CD14-positive monocyte (primary cell): Measurements from ENCODE around the gene LRBA. TPM values are rescaled to one million over a fixed set of nuclear protein-coding genes. Genes with fewer than 3 reads are reported as not detected.
"Not testable (repeated sequence)": the region's sequence is repeated elsewhere in the genome, so short reads cannot be mapped to it uniquely, and the experiment has no call there.

ENCODE experiments used
- DNase-seq, 3 donors: peaks; one replicate each; pipeline ENCODE4 v3.0.0-alpha.2; 2011 to 2022
- H2AFZ ChIP-seq: 2 replicates; pipeline ENCODE4 v1.6.0; 2012; ENCODE audit warnings: mild to moderate bottlenecking, low read depth, low read length, inconsistent platforms; ENCODE audit not compliant: insufficient read depth, poor library complexity, severe bottlenecking
- H3K27ac ChIP-seq, 2 donors: 1 replicate in 1 of 2; 2 replicates in 1 of 2; pipeline ENCODE4 v1.5.1; 2012 to 2013; ENCODE audit warnings: low read length in 2 of 2, control low read depth in 1 of 2, inconsistent platforms in 1 of 2, low read depth in 1 of 2, mild to moderate bottlenecking in 1 of 2
- H3K27me3 ChIP-seq, 2 donors: one replicate each; pipeline versions ENCODE4 v1.6.0 to v1.6.1; 2011 to 2013; ENCODE audit warnings: low read length in 2 of 2; ENCODE audit not compliant: control insufficient read depth in 2 of 2, insufficient read depth in 2 of 2
- H3K36me3 ChIP-seq, 2 donors: replicated peaks in 1 of 2; 1 replicate in 1 of 2; 2 replicates in 1 of 2; pipeline versions ENCODE4 v1.5.1 to v1.6.1; 2012 to 2013; ENCODE audit warnings: low read length in 2 of 2, control low read depth in 1 of 2, inconsistent platforms in 1 of 2, mild to moderate bottlenecking in 1 of 2; ENCODE audit not compliant: insufficient read depth in 2 of 2, control insufficient read depth in 1 of 2
- H3K4me1 ChIP-seq, 2 donors: 1 replicate in 1 of 2; 2 replicates in 1 of 2; pipeline versions ENCODE4 v1.5.1 to v1.6.1; 2012 to 2013; ENCODE audit warnings: low read length in 2 of 2, control low read depth in 1 of 2, inconsistent platforms in 1 of 2, mild to moderate bottlenecking in 1 of 2, moderate library complexity in 1 of 2; ENCODE audit not compliant: insufficient read depth in 2 of 2, control insufficient read depth in 1 of 2
- H3K4me2 ChIP-seq: replicated peaks from 2 replicates; pipeline ENCODE3; 2012; ENCODE audit warnings: low read length, moderate library complexity, mild to moderate bottlenecking; ENCODE audit not compliant: poor library complexity, severe bottlenecking; ENCODE audit errors: extremely low read depth
- H3K4me3 ChIP-seq, 3 experiments: fragments of 200-600 bp in 1 of 3; sonication (generic) in 1 of 3; replicated peaks in 1 of 3; 1 replicate in 2 of 3; 2 replicates in 1 of 3; pipeline ENCODE4 v1.5.1; 2011 to 2013; ENCODE audit warnings: low read length in 3 of 3, mild to moderate bottlenecking in 3 of 3, control low read depth in 2 of 3, low read depth in 2 of 3, inconsistent platforms in 1 of 3, moderate library complexity in 1 of 3
- H3K79me2 ChIP-seq: 2 replicates; pipeline ENCODE4 v1.6.0; 2012; ENCODE audit warnings: mild to moderate bottlenecking, control low read depth, inconsistent platforms, low read length, moderate library complexity; ENCODE audit not compliant: insufficient read depth
- H3K9ac ChIP-seq: 2 replicates; pipeline ENCODE4 v1.6.0; 2017; ENCODE audit warnings: low read length, mild to moderate bottlenecking; ENCODE audit not compliant: insufficient read depth, poor library complexity, severe bottlenecking
- H3K9me3 ChIP-seq, 2 donors: replicated peaks in 1 of 2; 1 replicate in 1 of 2; 2 replicates in 1 of 2; pipeline versions ENCODE4 v1.5.1 to v1.6.1; 2012 to 2013; ENCODE audit warnings: low read length in 2 of 2, control low read depth in 1 of 2; ENCODE audit not compliant: control insufficient read depth in 1 of 2, insufficient read depth in 1 of 2
- H4K20me1 ChIP-seq: 2 replicates; pipeline ENCODE4 v1.6.0; 2012; ENCODE audit warnings: mild to moderate bottlenecking, low read length, control low read depth, moderate library complexity; ENCODE audit not compliant: insufficient read depth
- H3K27ac Mint-ChIP-seq, 7 donors: one replicate each; pipeline ENCODE4 v1.8.0; 2020; ENCODE audit warnings: mild to moderate bottlenecking in 7 of 7, mixed read lengths in 7 of 7, moderate library complexity in 6 of 7, inconsistent platforms in 2 of 7
- H3K27me3 Mint-ChIP-seq, 3 donors: one replicate each; pipeline ENCODE4 v1.8.0; 2021 to 2022; ENCODE audit warnings: low read depth in 3 of 3, mild to moderate bottlenecking in 3 of 3, mixed read lengths in 3 of 3, moderate library complexity in 3 of 3, inconsistent platforms in 1 of 3
- H3K36me3 Mint-ChIP-seq, 2 donors: one replicate each; pipeline ENCODE4 v1.8.0; 2020; ENCODE audit warnings: mixed read lengths in 2 of 2, inconsistent platforms in 1 of 2, mild to moderate bottlenecking in 1 of 2
- H3K4me1 Mint-ChIP-seq: one replicate; pipeline ENCODE4 v1.8.0; 2020; ENCODE audit warnings: mild to moderate bottlenecking, mixed read lengths
- H3K4me3 Mint-ChIP-seq, 2 donors: one replicate each; pipeline ENCODE4 v1.8.0; 2020; ENCODE audit warnings: mild to moderate bottlenecking in 2 of 2, mixed read lengths in 2 of 2, moderate library complexity in 1 of 2
- H3K9me3 Mint-ChIP-seq, 7 donors: one replicate each; pipeline ENCODE4 v1.8.0; 2020 to 2022; ENCODE audit warnings: mixed read lengths in 7 of 7, mild to moderate bottlenecking in 6 of 7, moderate library complexity in 6 of 7, inconsistent platforms in 2 of 7
- CTCF ChIP-seq: fragments of 200-600 bp; IDR thresholded peaks from one replicate; pipeline ENCODE4 v1.8.0; 2022; ENCODE audit warnings: antibody characterized with exemption, mild to moderate bottlenecking
- WGBS: methylation state at CpG from one replicate; pipeline ENCODE4 v1.1.5; 2013; ENCODE audit warnings: missing lambda C conversion rate; ENCODE audit not compliant: insufficient coverage; 5-methylcytosine and 5-hydroxymethylcytosine counted together
- intact Hi-C, 2 donors: fragments of 100-400 bp; cut with micrococcal nuclease; formaldehyde crosslinking; loops; one replicate each; pipeline versions ENCODE4 v1.15.0 to v1.15.1; 2023
- polyA plus RNA-seq, 3 donors: library from polyadenylated mRNA; depleted of rRNA in 1 of 3; unstranded in 2 of 3; stranded (reverse) in 1 of 3; fragments of 300-500 nt in 2 of 3; fragments of >200 nt in 1 of 3; fragmentation: Illumina TruSeq in 2 of 3; gene quantifications; 1 replicate in 2 of 3; 2 replicates in 1 of 3; pipeline ENCODE4 v1.2.3, GENCODE V29; 2012 to 2021

LRBA gene
- polyA plus RNA-seq, 3 donors, result 1.5 to 5.5 (median 4.4) TPM

- no peak overlapping the region for H3K27ac Mint-ChIP-seq
- no peaks in the 10 kb centered on the region for H3K4me1 Mint-ChIP-seq
- no CpG with 5 or more reads among the region's 2 CpGs for WGBS
- H3K4me3 ChIP-seq, result no peak overlapping the region
- no peaks in the 10 kb centered on the region for H3K36me3 ChIP-seq
- no peaks in the 10 kb centered on the region for H4K20me1 ChIP-seq
- peaks cover 1 to 5% (median 2%) of the 10 kb centered on the region in 7 donors for H3K9me3 Mint-ChIP-seq
- H3K27me3 ChIP-seq, result no peaks in the 10 kb centered on the region
- H3K9me3 ChIP-seq, result no peaks in the 10 kb centered on the region
- no peak overlapping the region for H2AFZ ChIP-seq
- no peak overlapping the region for H3K4me2 ChIP-seq
- H3K27ac ChIP-seq, result no peak overlapping the region
- H3K27me3 Mint-ChIP-seq, result no peaks in the 10 kb centered on the region
- no peak for DNase-seq
- intact Hi-C loops, result no loop called here
- no peaks in the 10 kb centered on the region for H3K79me2 ChIP-seq
- no peak for TF ChIP-seq CTCF
- no peaks in the 10 kb centered on the region for H3K4me1 ChIP-seq
- H3K4me3 Mint-ChIP-seq, result no peak overlapping the region
- H3K9ac ChIP-seq, result no peak overlapping the region
- H3K36me3 Mint-ChIP-seq, result no peaks in the 10 kb centered on the region
These were observed 453.8 kb downstream of the LRBA start for GRCh38 chr4:150561143-150561737.

GRCh38 chr4:150557811-150558210 lies 457.3 kb downstream of the LRBA start:
- H3K9me3 Mint-ChIP-seq, H2AFZ ChIP-seq, intact Hi-C loops, H3K4me3 Mint-ChIP-seq, H3K27me3 Mint-ChIP-seq, H3K36me3 ChIP-seq, H3K36me3 Mint-ChIP-seq, H3K4me2 ChIP-seq, H3K27ac Mint-ChIP-seq, H3K27ac ChIP-seq, H3K9me3 ChIP-seq, H3K4me1 Mint-ChIP-seq, H4K20me1 ChIP-seq, H3K4me1 ChIP-seq, DNase-seq, H3K4me3 ChIP-seq, H3K9ac ChIP-seq, H3K79me2 ChIP-seq, H3K27me3 ChIP-seq: not testable (repeated sequence)
- WGBS, result no CpG with 5 or more reads among the region's 3 CpGs
